Hematopoietic multipotent progenitor cell (in vitro differentiated cells): ENCODE measurements around the gene RRBP1. TPM values are rescaled to one million over a fixed set of nuclear protein-coding genes. Genes with fewer than 3 reads are reported as not detected.

Source experiments
- DNase-seq, 3 donors: peaks; one replicate each; pipeline ENCODE4 v3.0.0-alpha.2; 2011 to 2015; ENCODE audit warnings: low read depth in 2 of 3, low spot score in 2 of 3
- total RNA-seq: library from RNA; depleted of rRNA; stranded (reverse); fragments of >200 nt; gene quantifications from one replicate; pipeline ENCODE4 v1.2.3, GENCODE V29; 2012

Gene RRBP1
- 56.6 TPM for total RNA-seq

- peak; percentile 87 to 98 (median 96) for DNase-seq
Observed at GRCh38 chr20:17682103-17682888, at the start of gene RRBP1. Gene RRBP1 (minus strand): TSS chr20:17682242. CDS start chr20:17660507, 21,735 bp downstream.

GRCh38 chr20:17731233-17731632 lies 49.2 kb upstream of the RRBP1 start:
- no peak for DNase-seq

GRCh38 chr20:17730071-17730470 lies 48.0 kb upstream of the RRBP1 start:
- no peak for DNase-seq

GRCh38 chr20:17728074-17728473 lies 46.0 kb upstream of the RRBP1 start:
- DNase-seq: no peak

- no peak for DNase-seq
Observed at GRCh38 chr20:17727351-17727750, 45.3 kb upstream of the RRBP1 start.

- DNase-seq: no peak
Observed at GRCh38 chr20:17726902-17727301, 44.9 kb upstream of the RRBP1 start.

- DNase-seq: no peak
Observed at GRCh38 chr20:17725094-17725835, 43.2 kb upstream of the RRBP1 start.

- no peak for DNase-seq
Observed at GRCh38 chr20:17723301-17723691, 41.3 kb upstream of the RRBP1 start.

GRCh38 chr20:17722493-17723300 lies 40.7 kb upstream of the RRBP1 start:
- DNase-seq: no peak

- DNase-seq: peak in 1 of 3 donors; percentile 19
Observed at GRCh38 chr20:17721802-17722486, 39.9 kb upstream of the RRBP1 start.

- DNase-seq: no peak
Observed at GRCh38 chr20:17720755-17721154, 38.7 kb upstream of the RRBP1 start.

- no peak for DNase-seq
Observed at GRCh38 chr20:17716331-17716730, 34.3 kb upstream of the RRBP1 start.

GRCh38 chr20:17715075-17715474 lies 33.0 kb upstream of the RRBP1 start:
- DNase-seq: no peak

GRCh38 chr20:17714597-17714996 lies 32.6 kb upstream of the RRBP1 start:
- no peak for DNase-seq

GRCh38 chr20:17712708-17713107 lies 30.7 kb upstream of the RRBP1 start:
- no peak for DNase-seq

- DNase-seq: no peak
Observed at GRCh38 chr20:17712201-17712600, 30.2 kb upstream of the RRBP1 start.

- no peak for DNase-seq
Observed at GRCh38 chr20:17711267-17711627, 29.2 kb upstream of the RRBP1 start.

- DNase-seq: peak in 2 of 3 donors; percentile 10
Observed at GRCh38 chr20:17710379-17711266, 28.6 kb upstream of the RRBP1 start.

GRCh38 chr20:17709361-17710293 lies 27.6 kb upstream of the RRBP1 start:
- no peak for DNase-seq
